HG02571 (cell line): ENCODE data around the gene MED8.
"Not testable (repeated sequence)": the region's sequence is repeated elsewhere in the genome, so short reads cannot be mapped to it uniquely, and the experiment has no call there.

ENCODE experiments used
- ATAC-seq: cut with Tn5 transposase; IDR thresholded peaks from one replicate; pipeline ENCODE4 v1.9.1; 2021; ENCODE audit warnings: mild to moderate bottlenecking, moderate library complexity; ENCODE audit not compliant: unreplicated experiment

Gene MED8

GRCh38 chr1:43387976-43388599 lies 1.5 kb downstream of the MED8 start:
- ATAC-seq, result no peak

- ATAC-seq, result no peak
Measured at GRCh38 chr1:43386676-43387075, 2.9 kb downstream of the MED8 start.

GRCh38 chr1:43383449-43383848 lies 6.2 kb downstream of the MED8 start:
- ATAC-seq, result no peak

- no peak for ATAC-seq
Measured at GRCh38 chr1:43382027-43382779, 7.4 kb downstream of the MED8 start.

GRCh38 chr1:43381612-43382011 lies 8.0 kb downstream of the MED8 start:
- no peak for ATAC-seq

- no peak for ATAC-seq
Measured at GRCh38 chr1:43379476-43379875, 10.1 kb downstream of the MED8 start.

- ATAC-seq, result no peak
Measured at GRCh38 chr1:43377831-43378230, 11.8 kb downstream of the MED8 start.

GRCh38 chr1:43376723-43377235 lies 12.8 kb downstream of the MED8 start:
- no peak for ATAC-seq

GRCh38 chr1:43373066-43373940 lies 16.3 kb downstream of the MED8 start:
- no peak for ATAC-seq

GRCh38 chr1:43372172-43372571 lies 17.4 kb downstream of the MED8 start:
- no peak for ATAC-seq

- ATAC-seq, result no peak
Measured at GRCh38 chr1:43370564-43370963, 19.0 kb downstream of the MED8 start.

GRCh38 chr1:43369779-43370178 lies 19.8 kb downstream of the MED8 start:
- not testable (repeated sequence) for ATAC-seq

GRCh38 chr1:43368646-43369020 lies 21.0 kb downstream of the MED8 start:
- ATAC-seq, result no peak

- ATAC-seq, result peak; percentile 68
Measured at GRCh38 chr1:43367904-43368645, 21.5 kb downstream of the MED8 start, which contains the start of gene ELOVL1. Gene ELOVL1, minus strand, starts transcription at chr1:43368011. Its CDS starts 2,402 bp downstream, at chr1:43365609.

- ATAC-seq, result peak; percentile 51
Measured at GRCh38 chr1:43367026-43367903, 22.3 kb downstream of the MED8 start.

GRCh38 chr1:43366601-43367025 lies 23.0 kb downstream of the MED8 start:
- no peak for ATAC-seq

- ATAC-seq, result no peak
Measured at GRCh38 chr1:43366179-43366578, 23.4 kb downstream of the MED8 start.

GRCh38 chr1:43365678-43366077 lies 23.9 kb downstream of the MED8 start:
- ATAC-seq, result no peak

- ATAC-seq, result no peak
Measured at GRCh38 chr1:43363935-43364525, 25.6 kb downstream of the MED8 start.
